ENCODE measurements around the gene LYST. TPM values are rescaled to one million over a fixed set of nuclear protein-coding genes. Genes with fewer than 3 reads are reported as not detected.

The LYST gene
- total RNA-seq, 1 donor from 2014 or later, result 11.4 TPM

DNA sequence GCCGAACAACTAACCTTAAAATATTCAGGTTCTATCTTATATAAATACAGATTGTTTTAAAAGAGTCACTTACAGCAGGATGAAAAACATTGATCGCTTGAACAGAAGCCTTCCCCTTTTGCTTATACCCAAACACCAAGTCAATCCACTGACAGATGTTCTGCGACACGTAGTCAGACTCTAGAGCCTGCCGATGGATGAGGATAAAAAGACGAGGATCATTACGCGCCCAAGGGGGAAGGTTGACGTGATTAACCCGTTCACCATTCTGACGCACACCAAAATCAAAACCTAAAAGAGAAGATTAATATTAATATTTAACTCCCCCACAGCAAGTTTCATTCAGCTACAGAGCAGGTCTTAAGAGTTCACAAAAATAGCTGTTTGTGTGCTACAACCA, 157.7 kb downstream of the LYST start:
- TF ChIP-seq, protein P1, sequence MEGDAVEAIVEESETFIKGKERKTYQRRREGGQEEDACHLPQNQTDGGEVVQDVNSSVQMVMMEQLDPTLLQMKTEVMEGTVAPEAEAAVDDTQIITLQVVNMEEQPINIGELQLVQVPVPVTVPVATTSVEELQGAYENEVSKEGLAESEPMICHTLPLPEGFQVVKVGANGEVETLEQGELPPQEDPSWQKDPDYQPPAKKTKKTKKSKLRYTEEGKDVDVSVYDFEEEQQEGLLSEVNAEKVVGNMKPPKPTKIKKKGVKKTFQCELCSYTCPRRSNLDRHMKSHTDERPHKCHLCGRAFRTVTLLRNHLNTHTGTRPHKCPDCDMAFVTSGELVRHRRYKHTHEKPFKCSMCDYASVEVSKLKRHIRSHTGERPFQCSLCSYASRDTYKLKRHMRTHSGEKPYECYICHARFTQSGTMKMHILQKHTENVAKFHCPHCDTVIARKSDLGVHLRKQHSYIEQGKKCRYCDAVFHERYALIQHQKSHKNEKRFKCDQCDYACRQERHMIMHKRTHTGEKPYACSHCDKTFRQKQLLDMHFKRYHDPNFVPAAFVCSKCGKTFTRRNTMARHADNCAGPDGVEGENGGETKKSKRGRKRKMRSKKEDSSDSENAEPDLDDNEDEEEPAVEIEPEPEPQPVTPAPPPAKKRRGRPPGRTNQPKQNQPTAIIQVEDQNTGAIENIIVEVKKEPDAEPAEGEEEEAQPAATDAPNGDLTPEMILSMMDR (IDR thresholded peaks at IDR 0.05; ENCODE audit: unreplicated experiment), result no peak
- H3K4me1 Mint-ChIP-seq (ENCODE audit: low read depth), result peaks cover 10% of the 10 kb centered on the region
- H3K27me3 Mint-ChIP-seq, result no peaks in the 10 kb centered on the region
- H3K36me3 Mint-ChIP-seq (ENCODE audit: insufficient read depth), result no peaks in the 10 kb centered on the region
- DNase-seq (ENCODE audit: low spot score, unreplicated experiment), result no peak
- H3K9me3 Mint-ChIP-seq (ENCODE audit: low read depth), result no peaks in the 10 kb centered on the region
- no peak overlapping the region for H3K4me3 Mint-ChIP-seq (ENCODE audit: low read depth)
- no peak overlapping the region for H3K27ac Mint-ChIP-seq

DNA sequence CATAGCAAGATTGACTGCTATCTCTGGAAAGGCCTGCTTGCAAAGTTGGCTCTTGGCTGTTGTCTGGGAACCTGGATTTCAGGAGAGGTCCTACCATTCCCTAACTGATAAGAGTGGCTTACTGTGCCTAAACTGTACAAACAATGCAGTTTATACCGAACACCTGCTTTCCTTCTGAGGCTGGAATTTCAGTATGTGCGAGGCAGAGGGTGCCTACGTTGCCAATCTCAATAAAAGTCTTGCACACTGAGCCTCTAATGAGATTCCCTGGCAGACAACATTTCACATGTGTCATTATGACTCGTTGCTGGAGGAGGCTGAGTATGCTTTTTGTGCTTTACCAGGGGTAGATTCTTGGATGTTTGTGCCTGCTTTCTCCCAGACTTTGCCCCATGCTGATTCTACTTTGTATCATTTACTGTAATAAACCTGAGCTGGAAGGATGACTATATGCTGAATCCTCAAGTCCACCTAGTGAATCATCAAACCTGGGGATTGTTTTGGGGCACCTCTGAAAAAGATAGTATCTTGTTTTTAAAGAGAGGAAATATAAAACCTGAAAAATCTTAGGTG, 158.2 kb downstream of the LYST start:
- Mint-ChIP-seq H3K27ac (no peak overlapping the region), H3K36me3 (ENCODE audit: insufficient read depth) (peaks cover 1% of the 10 kb centered on the region), H3K27me3 (no peaks in the 10 kb centered on the region), H3K4me3 (ENCODE audit: low read depth) (no peak overlapping the region), H3K9me3 (ENCODE audit: low read depth) (no peaks in the 10 kb centered on the region), H3K4me1 (ENCODE audit: low read depth) (peaks cover 8% of the 10 kb centered on the region)
- TF ChIP-seq, protein P1 (IDR thresholded peaks at IDR 0.05; ENCODE audit: unreplicated experiment), result no peak
- DNase-seq (ENCODE audit: low spot score, unreplicated experiment), result no peak

DNA sequence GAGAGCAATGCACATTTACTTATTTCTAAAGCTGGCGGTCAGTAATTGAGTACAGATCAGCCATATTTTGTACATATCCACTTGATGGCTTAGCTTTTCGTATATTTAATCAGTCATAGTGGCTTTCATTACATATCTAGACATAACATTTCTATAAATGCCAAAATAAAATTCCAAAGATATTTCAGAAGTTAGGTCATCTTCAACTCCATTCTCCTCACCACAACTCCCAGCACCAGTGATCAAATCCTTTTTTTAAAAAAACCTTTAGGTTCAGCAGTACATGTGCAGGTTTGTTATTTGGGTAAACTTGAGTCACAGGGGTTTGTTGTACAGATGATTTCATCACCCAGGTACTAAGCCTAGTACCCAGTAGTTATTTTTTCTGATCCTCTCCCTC, 163.2 kb downstream of the LYST start:
- Mint-ChIP-seq H3K36me3 (ENCODE audit: insufficient read depth) (peaks cover 6% of the 10 kb centered on the region), H3K4me3 (ENCODE audit: low read depth) (no peak overlapping the region)
- DNase-seq (ENCODE audit: low spot score, unreplicated experiment), result no peak

DNA sequence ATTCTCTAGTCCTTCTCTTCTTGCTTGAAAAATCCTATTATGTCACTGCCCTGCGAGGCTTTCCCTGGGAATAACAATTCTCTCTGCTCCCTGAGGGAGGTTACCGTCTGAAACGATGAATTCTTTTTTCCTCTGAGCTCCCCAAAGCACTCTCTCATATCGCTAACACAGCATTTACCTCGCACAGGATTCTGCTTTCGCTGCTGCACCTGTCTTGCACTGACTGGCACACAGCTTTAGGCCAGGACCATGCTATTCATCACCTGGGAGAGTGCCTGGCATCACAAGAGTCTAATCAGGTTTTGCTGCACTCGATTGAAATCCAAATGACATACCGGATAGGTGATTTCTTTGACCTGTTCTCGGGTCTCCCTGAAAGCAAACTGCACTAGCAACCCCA, 164.3 kb downstream of the LYST start:
- H3K4me1 Mint-ChIP-seq (ENCODE audit: low read depth), result peaks cover 4% of the 10 kb centered on the region
- no peaks in the 10 kb centered on the region for H3K27me3 Mint-ChIP-seq
- TF ChIP-seq, protein P1 (IDR thresholded peaks at IDR 0.05; ENCODE audit: unreplicated experiment), result no peak
- H3K9me3 Mint-ChIP-seq (ENCODE audit: low read depth), result no peaks in the 10 kb centered on the region
- peaks cover 6% of the 10 kb centered on the region for H3K36me3 Mint-ChIP-seq (ENCODE audit: insufficient read depth)
- no peak for DNase-seq (ENCODE audit: low spot score, unreplicated experiment)
- no peak overlapping the region for H3K4me3 Mint-ChIP-seq (ENCODE audit: low read depth)
- no peak overlapping the region for H3K27ac Mint-ChIP-seq

More for the DNA sequence above, 163.2 kb downstream of the LYST start:
- H3K4me1 Mint-ChIP-seq (ENCODE audit: low read depth), result peaks cover 4% of the 10 kb centered on the region
- H3K27ac Mint-ChIP-seq, result no peak overlapping the region
- no peaks in the 10 kb centered on the region for H3K9me3 Mint-ChIP-seq (ENCODE audit: low read depth)
- no peaks in the 10 kb centered on the region for H3K27me3 Mint-ChIP-seq
- TF ChIP-seq, protein P1 (IDR thresholded peaks at IDR 0.05; ENCODE audit: unreplicated experiment), result no peak

- Mint-ChIP-seq H3K9me3 (ENCODE audit: low read depth) (no peaks in the 10 kb centered on the region), H3K4me3 (ENCODE audit: low read depth) (no peak overlapping the region), H3K36me3 (ENCODE audit: insufficient read depth) (peaks cover 11% of the 10 kb centered on the region), H3K4me1 (ENCODE audit: low read depth) (no peaks in the 10 kb centered on the region), H3K27me3 (no peaks in the 10 kb centered on the region), H3K27ac (no peak overlapping the region)
- TF ChIP-seq, protein P1 (IDR thresholded peaks at IDR 0.05; ENCODE audit: unreplicated experiment), result no peak
- no peak for DNase-seq (ENCODE audit: low spot score, unreplicated experiment)
Measured at GRCh38 chr1:235697508-235697907, 169.2 kb downstream of the LYST start.

Data from progenitor cell of endocrine pancreas (in vitro differentiated cells).